ENCODE data around the gene EDC4.

Gene EDC4

DNA sequence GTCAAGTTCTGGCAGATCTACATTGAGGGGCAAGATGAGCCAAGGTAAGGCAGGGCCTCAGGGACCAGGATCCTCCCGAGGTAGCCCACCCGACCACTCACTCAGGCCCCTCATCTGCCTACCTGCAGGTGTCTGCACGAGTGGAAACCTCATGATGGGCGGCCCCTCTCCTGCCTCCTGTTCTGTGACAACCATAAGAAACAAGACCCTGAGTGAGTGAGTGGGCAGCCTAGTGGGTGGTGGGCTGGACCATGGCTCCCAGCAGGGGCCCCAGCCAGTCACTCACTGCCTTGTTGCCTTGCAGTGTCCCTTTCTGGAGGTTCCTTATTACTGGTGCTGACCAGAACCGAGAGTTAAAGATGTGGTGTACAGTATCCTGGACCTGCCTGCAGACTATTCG is 5.4 kb downstream of the EDC4 start:
- DNase-seq = no peak

DNA sequence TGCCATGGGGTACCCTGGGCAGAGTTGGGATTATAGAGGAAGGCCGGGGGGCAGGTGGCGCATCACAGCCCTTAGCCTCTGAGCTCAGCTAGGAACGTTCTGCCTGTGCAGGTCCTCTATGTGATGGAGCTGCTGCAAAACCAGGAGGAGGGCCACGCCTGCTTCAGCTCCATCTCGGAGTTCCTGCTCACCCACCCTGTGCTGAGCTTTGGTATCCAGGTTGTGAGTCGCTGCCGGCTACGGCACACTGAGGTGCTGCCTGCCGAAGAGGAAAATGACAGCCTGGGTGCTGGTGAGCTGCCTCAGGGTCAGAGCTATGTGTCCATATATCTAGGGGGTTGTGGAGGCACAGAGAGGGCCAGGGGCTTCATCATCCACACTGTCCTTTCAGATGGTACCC is 6.0 kb downstream of the EDC4 start:
- no peak for DNase-seq

DNA sequence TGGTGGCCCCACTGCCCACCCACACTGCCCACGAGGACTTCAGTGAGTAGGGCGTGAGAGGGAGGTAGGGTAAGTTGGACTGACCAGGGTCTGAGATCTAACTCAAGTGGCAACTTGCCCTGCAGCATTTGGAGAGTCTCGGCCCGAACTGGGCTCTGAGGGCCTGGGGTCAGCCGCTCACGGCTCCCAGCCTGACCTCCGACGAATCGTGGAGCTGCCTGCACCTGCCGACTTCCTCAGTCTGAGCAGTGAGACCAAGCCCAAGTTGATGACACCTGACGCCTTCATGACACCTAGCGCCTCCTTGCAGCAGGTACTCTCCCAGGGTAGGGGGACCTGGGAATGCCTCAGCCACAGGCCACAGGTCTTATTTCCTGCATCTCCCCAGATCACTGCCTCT is 6.6 kb downstream of the EDC4 start:
- DNase-seq = no peak

DNA sequence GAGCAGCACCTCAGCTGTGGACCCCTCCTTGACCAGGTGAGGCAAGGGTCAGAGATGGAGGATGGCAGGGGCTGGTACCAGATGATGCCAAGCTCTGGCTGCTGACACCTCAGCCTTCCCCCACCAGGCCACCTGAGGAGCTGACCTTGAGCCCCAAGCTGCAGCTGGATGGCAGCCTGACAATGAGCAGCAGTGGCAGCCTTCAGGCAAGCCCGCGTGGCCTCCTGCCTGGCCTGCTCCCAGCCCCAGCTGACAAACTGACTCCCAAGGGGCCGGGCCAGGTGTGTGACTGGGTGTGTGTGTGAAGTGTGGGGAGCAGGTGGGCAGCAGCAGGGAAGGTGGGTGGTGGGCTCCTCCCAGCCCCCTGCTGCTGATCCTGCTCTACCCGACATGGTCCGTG is 7.1 kb downstream of the EDC4 start:
- DNase-seq = no peak

- no peak for DNase-seq
These were observed 7.7 kb downstream of the EDC4 start for GRCh38 chr16:67880584-67880983.

GRCh38 chr16:67881621-67882161 is 8.8 kb downstream of the EDC4 start:
- DNase-seq = no peak

- DNase-seq = no peak
These were observed 9.7 kb downstream of the EDC4 start for GRCh38 chr16:67882374-67883145.

GRCh38 chr16:67883146-67883871 is 10.5 kb downstream of the EDC4 start:
- no peak for DNase-seq

- DNase-seq = peak; percentile 38
These were observed 11.0 kb downstream of the EDC4 start for GRCh38 chr16:67883872-67884261.

GRCh38 chr16:67884684-67885083 is 11.8 kb downstream of the EDC4 start, which contains the start of gene NRN1L:
TSS of gene NRN1L (plus strand) at chr16:67884885. CDS start at chr16:67884904, 19 bp downstream.
- peak; percentile 55 for DNase-seq

DNA sequence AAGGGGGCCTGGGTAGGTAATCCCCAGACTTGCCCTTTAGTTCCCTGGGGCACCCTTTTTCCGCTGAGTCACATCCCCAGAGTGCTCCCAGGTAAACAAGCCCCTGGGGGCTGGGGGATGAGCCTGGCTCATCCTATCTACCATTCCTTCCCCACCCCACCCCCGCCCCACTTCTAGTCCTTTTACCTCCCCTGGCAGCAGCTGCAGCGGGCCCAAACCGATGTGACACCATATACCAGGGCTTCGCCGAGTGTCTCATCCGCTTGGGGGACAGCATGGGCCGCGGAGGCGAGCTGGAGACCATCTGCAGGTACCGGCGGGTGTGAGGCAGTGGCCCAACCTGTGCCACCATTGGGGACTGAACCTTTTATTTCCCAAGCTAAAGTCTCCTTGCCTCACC is 12.7 kb downstream of the EDC4 start:
- DNase-seq = no peak

- DNase-seq = no peak
These were observed 13.1 kb downstream of the EDC4 start for GRCh38 chr16:67885976-67886375.

- no peak for DNase-seq
These were observed 13.5 kb downstream of the EDC4 start for GRCh38 chr16:67886387-67886786.

GRCh38 chr16:67888331-67888730 is 15.5 kb downstream of the EDC4 start:
- DNase-seq = no peak

DNA sequence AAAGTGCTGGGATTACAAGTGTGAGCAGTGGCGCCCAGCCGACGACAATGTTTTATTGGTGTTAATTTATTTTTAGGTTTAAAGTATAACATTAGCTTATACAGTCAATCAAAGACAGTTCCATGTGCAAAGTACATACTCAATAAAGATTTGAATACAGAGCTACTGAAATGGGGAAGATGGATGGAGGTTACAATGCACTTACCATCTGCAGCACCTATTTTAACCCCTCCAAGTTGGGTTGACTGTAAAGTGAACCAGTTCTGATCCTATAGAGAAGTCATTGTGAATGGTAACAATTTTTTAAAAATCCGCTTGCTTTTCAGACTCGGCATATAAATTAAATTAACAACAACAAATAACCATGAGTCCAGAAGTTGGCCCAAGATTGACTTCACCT is 19.5 kb downstream of the EDC4 start:
- no peak for DNase-seq

DNA sequence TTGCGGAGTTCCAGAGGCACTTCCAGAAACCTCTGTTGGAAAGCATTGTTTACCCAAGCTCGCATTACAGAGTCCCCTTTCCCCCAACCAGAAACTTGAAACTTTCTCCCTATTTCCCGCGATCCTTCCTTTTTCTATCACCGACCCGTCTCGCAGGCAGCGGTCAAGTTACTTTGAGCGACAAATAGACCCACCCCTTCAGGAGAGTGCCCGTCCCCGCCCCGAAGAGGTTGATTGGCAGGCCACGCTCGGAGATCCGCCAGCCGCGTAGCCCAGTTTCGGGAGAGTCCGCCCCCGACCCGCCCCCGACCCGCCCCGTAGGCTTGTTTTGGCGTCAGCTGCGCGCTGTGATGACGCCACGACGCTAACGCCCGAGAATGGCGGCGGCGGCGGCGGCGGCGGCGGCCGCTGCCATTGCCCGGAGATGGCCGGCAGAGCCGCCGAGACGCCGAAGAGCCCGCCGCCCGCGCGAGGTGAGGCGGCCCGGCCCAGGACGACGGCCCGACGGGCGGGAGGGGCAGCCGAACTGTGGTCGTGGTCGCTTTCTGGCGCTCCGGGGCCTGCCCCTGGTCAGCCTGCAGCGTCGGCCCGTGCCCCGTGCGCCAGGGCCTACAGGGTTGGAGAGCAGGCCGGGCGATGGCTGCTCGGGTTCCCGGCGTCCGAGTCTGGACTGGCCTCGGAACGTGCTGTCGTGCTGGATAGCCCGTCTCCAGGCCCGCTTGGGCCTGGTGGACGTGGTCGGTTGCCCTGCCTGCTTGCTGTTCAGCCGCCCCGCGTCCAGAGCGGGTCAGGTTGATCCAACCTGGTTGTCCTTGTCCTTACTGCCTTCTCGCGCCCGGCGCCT is 20.3 kb downstream of the EDC4 start, which contains the start of gene PSKH1:
PSKH1 (plus strand) TSS at position 356 of the 844 bp plus-strand sequence. CDS start 15,496 bp downstream, outside the sequence.
- DNase-seq = peak; percentile 95

DNA sequence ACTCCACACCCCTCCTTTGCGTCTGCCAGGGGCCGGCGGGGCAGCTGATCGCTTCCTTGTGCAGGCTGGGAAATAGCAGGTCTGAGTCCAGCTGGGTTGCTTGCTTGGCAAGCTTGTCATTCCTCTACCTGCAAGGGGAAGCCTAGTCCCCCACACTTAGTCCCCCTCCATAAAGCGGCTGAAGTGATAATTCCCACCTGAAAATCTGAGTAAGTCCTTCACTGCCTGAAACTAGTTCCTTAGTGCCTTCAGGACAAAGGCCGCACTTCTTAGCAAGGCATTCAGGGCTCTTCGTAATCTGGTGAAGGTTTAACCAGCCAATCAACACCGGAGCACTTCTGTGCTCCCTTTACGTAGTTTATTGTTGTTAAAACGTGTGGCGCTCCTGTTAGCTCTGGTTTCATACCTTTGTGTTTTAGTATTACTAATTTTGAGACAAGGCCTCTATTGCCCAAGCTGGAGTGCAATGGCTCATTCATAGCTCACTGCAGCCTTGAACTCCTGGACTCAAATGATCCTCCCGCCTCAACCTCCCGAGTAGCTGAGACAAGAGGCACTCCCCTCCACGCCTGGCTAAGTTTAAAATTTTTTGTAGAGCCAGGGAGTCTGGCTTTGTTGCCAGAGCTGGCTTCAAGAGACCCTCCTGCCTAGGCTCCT is 21.0 kb downstream of the EDC4 start:
- DNase-seq = no peak

DNA sequence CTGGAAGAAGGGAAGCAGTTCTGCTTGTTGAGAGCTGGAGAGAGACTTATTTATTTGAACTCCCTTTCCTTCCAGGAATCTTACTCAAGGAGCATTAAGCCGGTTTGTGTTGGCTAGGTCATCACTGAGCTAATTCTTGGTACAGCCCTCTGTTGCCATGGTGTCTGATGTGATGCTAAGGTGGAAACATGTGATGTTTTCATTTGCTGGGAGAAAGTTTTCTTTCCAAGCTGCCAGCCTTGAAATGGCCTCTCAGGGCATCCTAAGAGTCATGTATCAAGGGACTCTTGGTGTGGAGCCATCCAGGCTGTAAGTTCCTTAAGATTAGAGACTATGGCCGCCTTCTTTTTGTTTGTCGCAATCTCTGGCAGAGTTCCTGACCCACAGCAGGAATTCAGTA is 24.4 kb downstream of the EDC4 start:
- no peak for DNase-seq

DNA sequence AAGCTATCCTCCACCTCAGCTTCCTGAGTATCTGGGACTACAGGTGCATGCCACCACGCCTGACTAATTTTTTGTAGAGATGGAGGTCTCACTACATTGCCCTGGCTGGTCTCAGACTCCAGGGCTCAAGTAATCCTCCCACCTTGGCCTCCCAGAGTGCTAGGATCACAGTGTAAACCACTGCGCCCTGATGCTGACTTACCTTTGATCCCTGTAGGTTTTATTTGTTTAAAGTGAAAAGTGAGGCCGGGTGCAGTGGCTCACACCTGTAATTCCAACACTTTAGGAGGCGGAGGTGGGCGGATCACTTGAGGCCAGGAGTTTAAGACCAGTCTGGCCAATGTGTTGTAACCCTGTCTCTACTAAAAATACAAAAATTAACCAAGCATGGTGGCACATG is 28.9 kb downstream of the EDC4 start:
- no peak for DNase-seq

DNA sequence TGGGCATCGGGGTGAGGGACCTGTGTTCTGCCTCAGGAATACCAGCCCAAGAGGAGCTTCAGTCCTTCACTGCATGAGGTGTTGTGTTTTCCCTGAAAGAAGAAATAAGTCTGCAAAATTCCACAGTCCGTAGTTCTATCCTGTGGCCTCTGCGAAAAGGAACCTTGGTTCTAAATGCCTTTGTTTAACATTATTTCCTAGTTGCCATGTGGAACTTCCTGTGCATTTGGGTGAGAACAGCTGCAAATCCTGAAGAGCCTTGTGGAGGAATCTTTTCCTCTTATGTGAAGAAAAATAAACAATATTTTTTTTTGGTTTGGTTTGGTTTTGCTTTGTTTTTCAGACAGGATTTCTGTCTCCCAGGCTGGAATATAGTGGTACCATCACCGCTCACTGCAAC is 30.0 kb downstream of the EDC4 start:
- DNase-seq = no peak

GRCh38 chr16:67907397-67908180 is 34.7 kb downstream of the EDC4 start:
- no peak for DNase-seq

Measured in right kidney (tissue), 1 donor.